ENCODE data around the gene TMEM260. TPM values are rescaled to one million over a fixed set of nuclear protein-coding genes. Genes with fewer than 3 reads are reported as not detected.

The TMEM260 gene
- total RNA-seq, 1 experiment from 2014 or later, result 20.0 TPM

DNA sequence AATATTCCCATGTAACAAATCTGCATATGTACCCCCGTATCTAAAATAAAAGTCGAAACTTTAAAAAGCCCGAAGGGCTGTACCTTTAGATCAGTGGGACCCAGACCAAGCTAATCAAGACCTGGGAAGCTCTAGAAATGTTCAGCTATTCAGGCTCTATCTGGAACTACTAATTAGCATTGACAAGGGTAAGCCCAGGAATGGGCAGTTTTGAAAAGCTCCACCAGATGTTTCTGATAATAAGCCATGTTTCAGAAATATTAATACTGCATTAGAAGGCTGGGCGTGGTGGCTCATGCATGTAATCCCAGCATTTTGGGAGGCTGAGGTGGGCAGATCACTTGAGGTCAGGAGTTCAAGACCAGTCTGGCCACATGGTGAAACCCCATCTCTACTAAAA is 20.4 kb upstream of the TMEM260 start:
- Mint-ChIP-seq H3K4me3 (no peak overlapping the region), H3K9me3 (no peaks in the 10 kb centered on the region), H3K27me3 (ENCODE audit: low read depth) (no peaks in the 10 kb centered on the region), H3K27ac (no peak overlapping the region), H3K4me1 (peaks cover 4 to 9% of the 10 kb centered on the region in 2 experiments), H3K36me3 (ENCODE audit: insufficient read depth in 1 of 3, low read depth in 3 of 3) (no peaks in the 10 kb centered on the region)
- H3K4ac ChIP-seq (ENCODE audit: low read depth, low read length), result no peak overlapping the region
- no peaks in the 10 kb centered on the region for H4K20me1 ChIP-seq (ENCODE audit: control insufficient read depth, insufficient read depth, insufficient read length)
- no peak overlapping the region for H2BK5ac ChIP-seq (ENCODE audit: insufficient read length, low read length)
- no peak overlapping the region for H3K4me2 ChIP-seq (ENCODE audit: insufficient read depth, insufficient read length, low read length)
- H2BK20ac ChIP-seq (ENCODE audit: low read depth, low read length, poor library complexity, severe bottlenecking), result no peak overlapping the region
- no peaks in the 10 kb centered on the region for H3K27me3 ChIP-seq (ENCODE audit: insufficient read depth, low read length)
- H2BK15ac ChIP-seq (ENCODE audit: low read depth, low read length), result no peak overlapping the region
- no peak overlapping the region for H4K5ac ChIP-seq (ENCODE audit: insufficient read length, low read depth, low read length)
- H4K8ac ChIP-seq (replicated peaks; ENCODE audit: insufficient read length, low read depth, low read length), result no peak overlapping the region
- H3K27ac ChIP-seq (ENCODE audit: insufficient read length, low read depth, low read length), result no peak overlapping the region
- no CpG with 5 or more reads among the region's 4 CpGs for WGBS (ENCODE audit: extremely low coverage, insufficient read length, low lambda C conversion rate)
- no peak overlapping the region for H3K14ac ChIP-seq (ENCODE audit: insufficient read depth, low read length)
- H3K23me2 ChIP-seq (ENCODE audit: insufficient read length, low read depth, low read length, poor library complexity, severe bottlenecking), result no peaks in the 10 kb centered on the region
- H2AK5ac ChIP-seq (ENCODE audit: insufficient read length, low read length), result no peak overlapping the region
- no peak overlapping the region for H2BK120ac ChIP-seq (ENCODE audit: low read depth, low read length, poor library complexity, severe bottlenecking)
- no peak overlapping the region for H2AFZ ChIP-seq (ENCODE audit: low read length)
- H3K23ac ChIP-seq (ENCODE audit: insufficient read length, low read depth, low read length), result no peak overlapping the region
- no peak overlapping the region for H3K18ac ChIP-seq (ENCODE audit: insufficient read length, low read depth, low read length)
- H3K4me1 ChIP-seq (ENCODE audit: insufficient read depth, low read length), result no peaks in the 10 kb centered on the region
- H3K9me3 ChIP-seq (ENCODE audit: control insufficient read depth, low read depth, low read length), result no peaks in the 10 kb centered on the region
- H4K91ac ChIP-seq (ENCODE audit: insufficient read length, low read depth, low read length), result no peak overlapping the region
- no peak overlapping the region for H3K56ac ChIP-seq (ENCODE audit: insufficient read length, low read depth, low read length)
- no peak overlapping the region for H2BK12ac ChIP-seq (ENCODE audit: insufficient read length, low read depth, low read length)
- H3K79me1 ChIP-seq (ENCODE audit: insufficient read depth, low read depth, low read length, poor library complexity, severe bottlenecking), result no peaks in the 10 kb centered on the region
- H3T11ph ChIP-seq (ENCODE audit: low read length), result no peak overlapping the region
- no peak overlapping the region for H3K9ac ChIP-seq (ENCODE audit: extremely low read depth, insufficient read length, low read length)
- TF ChIP-seq, protein P1, sequence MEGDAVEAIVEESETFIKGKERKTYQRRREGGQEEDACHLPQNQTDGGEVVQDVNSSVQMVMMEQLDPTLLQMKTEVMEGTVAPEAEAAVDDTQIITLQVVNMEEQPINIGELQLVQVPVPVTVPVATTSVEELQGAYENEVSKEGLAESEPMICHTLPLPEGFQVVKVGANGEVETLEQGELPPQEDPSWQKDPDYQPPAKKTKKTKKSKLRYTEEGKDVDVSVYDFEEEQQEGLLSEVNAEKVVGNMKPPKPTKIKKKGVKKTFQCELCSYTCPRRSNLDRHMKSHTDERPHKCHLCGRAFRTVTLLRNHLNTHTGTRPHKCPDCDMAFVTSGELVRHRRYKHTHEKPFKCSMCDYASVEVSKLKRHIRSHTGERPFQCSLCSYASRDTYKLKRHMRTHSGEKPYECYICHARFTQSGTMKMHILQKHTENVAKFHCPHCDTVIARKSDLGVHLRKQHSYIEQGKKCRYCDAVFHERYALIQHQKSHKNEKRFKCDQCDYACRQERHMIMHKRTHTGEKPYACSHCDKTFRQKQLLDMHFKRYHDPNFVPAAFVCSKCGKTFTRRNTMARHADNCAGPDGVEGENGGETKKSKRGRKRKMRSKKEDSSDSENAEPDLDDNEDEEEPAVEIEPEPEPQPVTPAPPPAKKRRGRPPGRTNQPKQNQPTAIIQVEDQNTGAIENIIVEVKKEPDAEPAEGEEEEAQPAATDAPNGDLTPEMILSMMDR (conservative IDR thresholded peaks at IDR 0.05), result no peak
- no peaks in the 10 kb centered on the region for H3K79me2 ChIP-seq (ENCODE audit: insufficient read depth, low read length)
- DNase-seq, result no peak

Data from H9 (cell line).